HepG2 (cell line): Measurements from ENCODE around the gene TAF12. TPM values are rescaled to one million over a fixed set of nuclear protein-coding genes. Genes with fewer than 3 reads are reported as not detected.

Experiments
- AGO2 ChIP-seq: fragments of 200-400 bp; formaldehyde crosslinking; optimal IDR thresholded peaks from 2 replicates; pipeline ENCODE3; 2017; ENCODE audit warnings: mild to moderate bottlenecking, low read depth, low read length, moderate library complexity
- ATRX ChIP-seq: sonication (generic); formaldehyde crosslinking; IDR thresholded peaks from 2 replicates; pipeline ENCODE4 v1.4.0; 2020; ENCODE audit warnings: missing genetic modification reagents, borderline replicate concordance
- FOXO4 ChIP-seq: sonication (generic); formaldehyde crosslinking; conservative IDR thresholded peaks from 2 replicates; pipeline ENCODE4 v1.8.1; 2023; ENCODE audit warnings: missing genetic modification reagents
- FOXP4 ChIP-seq: sonication (generic); formaldehyde crosslinking; IDR thresholded peaks from 2 replicates; pipeline ENCODE4 v1.4.0; 2020; ENCODE audit warnings: missing genetic modification reagents
- GABPA ChIP-seq, 2 experiments: IDR thresholded peaks; 2 replicates each; pipeline ENCODE4 v1.6.1; 2011 to 2016; ENCODE audit warnings: low read depth in 2 of 2, low read length in 1 of 2, missing biosample characterization in 1 of 2, missing genetic modification characterization in 1 of 2
- KIAA2018 ChIP-seq: sonication (generic); formaldehyde crosslinking; IDR thresholded peaks from 2 replicates; pipeline ENCODE4 v1.5.0; 2020; ENCODE audit warnings: mild to moderate bottlenecking, missing genetic modification reagents, borderline replicate concordance
- MAX ChIP-seq: IDR thresholded peaks from 2 replicates; pipeline ENCODE4 v1.6.1; 2012; ENCODE audit warnings: inconsistent platforms
- MXI1 ChIP-seq: IDR thresholded peaks from 3 replicates; pipeline ENCODE4 v1.6.1; 2012; ENCODE audit warnings: low read depth, low read length, inconsistent platforms, borderline replicate concordance
- NKX3-1 ChIP-seq: sonication (generic); formaldehyde crosslinking; IDR thresholded peaks from 2 replicates; pipeline ENCODE4 v1.5.0; 2020; ENCODE audit warnings: missing genetic modification reagents
- RFX5 ChIP-seq: IDR thresholded peaks from 2 replicates; pipeline ENCODE4 v1.6.1; 2011; ENCODE audit warnings: low read depth, low read length, improper control_type of control experiment
- SRSF1 ChIP-seq: fragments of 200-400 bp; formaldehyde crosslinking; optimal IDR thresholded peaks from 2 replicates; pipeline ENCODE3; 2017; ENCODE audit warnings: mild to moderate bottlenecking, low read depth, low read length, moderate library complexity
- THAP7 ChIP-seq: sonication (generic); formaldehyde crosslinking; IDR thresholded peaks from 2 replicates; pipeline ENCODE4 v1.8.1; 2023; ENCODE audit warnings: mild to moderate bottlenecking, missing genetic modification reagents
- ZC3H13 ChIP-seq: sonication (generic); formaldehyde crosslinking; IDR thresholded peaks from 2 replicates; pipeline ENCODE4 v1.8.1; 2023; ENCODE audit warnings: mild to moderate bottlenecking, missing genetic modification reagents, moderate library complexity
- polyA plus RNA-seq, 8 experiments: library from polyadenylated mRNA; depleted of rRNA in 3 of 8; stranded (reverse) in 7 of 8; unstranded in 1 of 8; fragments of >200 nt; fragmentation: Illumina TruSeq in 4 of 8; extraction: Trizol in 4 of 8; gene quantifications; 2 replicates each; pipeline versions ENCODE4 v1.2.1 to v1.2.3, GENCODE V29; 2011 to 2016; ENCODE audit warnings: low read depth in 4 of 8, missing spikeins in 1 of 8, mixed read lengths in 1 of 8; ENCODE audit not compliant: insufficient read depth in 1 of 8
- total RNA-seq, 5 experiments: library from RNA; depleted of rRNA; stranded (reverse); fragments of >200 nt; fragmentation: Illumina TruSeq; extraction: Trizol; gene quantifications; 2 replicates each; pipeline ENCODE4 v1.2.3, GENCODE V29; 2016; ENCODE audit warnings: low read depth in 1 of 5

The TAF12 gene
- total and polyA plus RNA-seq, 2 of the 13 experiments (the other 11 are each of a cell fraction or from before 2014, with no cell fraction given) = 16.3 to 17.1 TPM

GRCh38 chr1:28591708-28592320 is 51.1 kb downstream of the TAF12 start, which contains the start of gene RAB42 (continued):
- TF ChIP-seq NKX3-1 (CRISPR knock-in tag) (no peak), MXI1 (peak; percentile 10; the same call in 1 of the 3 replicates), SRSF1 (no peak), ATRX (CRISPR knock-in tag) (no peak), KIAA2018 (CRISPR knock-in tag) (no peak), THAP7 (CRISPR knock-in tag) (no peak), GABPA (IDR thresholded peaks at IDR 0.05; ENCODE audit: low read depth, low read length) (no peak), GABPA (CRISPR knock-in tag; IDR thresholded peaks at IDR 0.05; ENCODE audit: low read depth) (peak; percentile 32; the same call in 1 of the 2 replicates), FOXO4 (CRISPR knock-in tag) (no peak), RFX5 (no peak), ZC3H13 (CRISPR knock-in tag) (peak; percentile 68; the same call in 1 of the 2 replicates), MAX (no peak), AGO2 (no peak), FOXP4 (CRISPR knock-in tag) (no peak)
